Measurements from ENCODE around the gene TRPC4.
"Not testable (repeated sequence)": the region's sequence is repeated elsewhere in the genome, so short reads cannot be mapped to it uniquely, and the experiment has no call there.

The TRPC4 gene

GRCh38 chr13:37816276-37816675, 53.3 kb downstream of the TRPC4 start:
- no peak for DNase-seq

- DNase-seq, result no peak
Observed at GRCh38 chr13:37811441-37811840, 58.1 kb downstream of the TRPC4 start.

GRCh38 chr13:37806666-37807065, 62.9 kb downstream of the TRPC4 start:
- DNase-seq, result no peak

- DNase-seq, result no peak
Observed at GRCh38 chr13:37797631-37798030, 71.9 kb downstream of the TRPC4 start.

GRCh38 chr13:37796795-37797194, 72.8 kb downstream of the TRPC4 start:
- DNase-seq, result not testable (repeated sequence)

- DNase-seq, result no peak
Observed at GRCh38 chr13:37795326-37795725, 74.2 kb downstream of the TRPC4 start.

GRCh38 chr13:37791699-37792098, 77.9 kb downstream of the TRPC4 start:
- DNase-seq, result no peak

- DNase-seq, result no peak
Observed at GRCh38 chr13:37788346-37788745, 81.2 kb downstream of the TRPC4 start.

GRCh38 chr13:37777676-37778075, 91.9 kb downstream of the TRPC4 start:
- DNase-seq, result no peak

GRCh38 chr13:37775871-37776270, 93.7 kb downstream of the TRPC4 start:
- DNase-seq, result no peak

- no peak for DNase-seq
Observed at GRCh38 chr13:37772644-37773043, 96.9 kb downstream of the TRPC4 start.

GRCh38 chr13:37769545-37769944, 100.0 kb downstream of the TRPC4 start:
- DNase-seq, result no peak

- DNase-seq, result no peak
Observed at GRCh38 chr13:37769078-37769477, 100.5 kb downstream of the TRPC4 start.

GRCh38 chr13:37766502-37766901, 103.1 kb downstream of the TRPC4 start:
- no peak for DNase-seq

- no peak for DNase-seq
Observed at GRCh38 chr13:37755349-37755748, 114.2 kb downstream of the TRPC4 start.

GRCh38 chr13:37753776-37754175, 115.8 kb downstream of the TRPC4 start:
- no peak for DNase-seq

- DNase-seq, result no peak
Observed at GRCh38 chr13:37752146-37752545, 117.4 kb downstream of the TRPC4 start.

GRCh38 chr13:37751025-37751424, 118.5 kb downstream of the TRPC4 start:
- DNase-seq, result no peak

- DNase-seq, result no peak
Observed at GRCh38 chr13:37748913-37749312, 120.7 kb downstream of the TRPC4 start.

- no peak for DNase-seq
Observed at GRCh38 chr13:37747071-37747612, 122.4 kb downstream of the TRPC4 start.

GRCh38 chr13:37741536-37741935, 128.0 kb downstream of the TRPC4 start:
- DNase-seq, result no peak

- DNase-seq, result no peak
Observed at GRCh38 chr13:37736045-37736444, 133.5 kb downstream of the TRPC4 start.

GRCh38 chr13:37735293-37735692, 134.3 kb downstream of the TRPC4 start:
- no peak for DNase-seq

GRCh38 chr13:37729876-37730275, 139.7 kb downstream of the TRPC4 start:
- no peak for DNase-seq

GRCh38 chr13:37716420-37717195, 153.0 kb downstream of the TRPC4 start:
- DNase-seq, result no peak
